K562 (cell line): ENCODE measurements around the gene CC2D2B. TPM values are rescaled to one million over a fixed set of nuclear protein-coding genes. Genes with fewer than 3 reads are reported as not detected.

ENCODE experiments used
- ARID4B ChIP-seq: sonication (generic); formaldehyde crosslinking; IDR thresholded peaks from 2 replicates; pipeline ENCODE4 v1.8.0; 2022; ENCODE audit warnings: mild to moderate bottlenecking, missing genetic modification reagents
- CHD1 ChIP-seq: fragments of 200-600 bp; sonication (generic); IDR thresholded peaks from one replicate; pipeline ENCODE4 v1.6.1; 2012; ENCODE audit warnings: mild to moderate bottlenecking, moderate library complexity, low read length, inconsistent platforms
- CXXC5 ChIP-seq: fragments of 250-450 bp; sonication (Bioruptor Pico); IDR thresholded peaks from 2 replicates; pipeline ENCODE4 v1.8.0; 2022; ENCODE audit warnings: inconsistent platforms, mild to moderate bottlenecking, moderate library complexity
- ELF4 ChIP-seq: fragments of 450-650 bp; formaldehyde crosslinking; IDR thresholded peaks from 2 replicates; pipeline ENCODE4 v1.4.0; 2022; ENCODE audit warnings: missing genetic modification characterization
- FOS ChIP-seq: IDR thresholded peaks from 3 replicates; pipeline ENCODE4 v1.6.1; 2011; ENCODE audit not compliant: insufficient read length; ENCODE audit errors: extremely low read depth
- ILK ChIP-seq: fragments of 450-650 bp; IDR thresholded peaks from 2 replicates; pipeline ENCODE4 v1.6.1; 2016; ENCODE audit warnings: missing genetic modification characterization, low read depth, mild to moderate bottlenecking, missing compliant biosample characterization, moderate library complexity, borderline replicate concordance
- MLX ChIP-seq, 2 experiments: fragments of 450-650 bp in 1 of 2; sonication (generic) in 1 of 2; formaldehyde crosslinking; conservative IDR thresholded peaks; 2 replicates each; pipeline versions ENCODE4 v1.4.0 to v1.8.1; 2020 to 2022; ENCODE audit warnings: mild to moderate bottlenecking in 1 of 2, missing genetic modification reagents in 1 of 2
- MTA2 ChIP-seq: fragments of 450-650 bp; IDR thresholded peaks from 2 replicates; pipeline ENCODE4 v1.6.1; 2016; ENCODE audit warnings: low read depth
- NCOR1 ChIP-seq: fragments of 450-650 bp; IDR thresholded peaks from 2 replicates; pipeline ENCODE4 v1.6.1; 2016; ENCODE audit warnings: mild to moderate bottlenecking, moderate library complexity
- NR1H2 ChIP-seq: sonication (generic); formaldehyde crosslinking; IDR thresholded peaks from 2 replicates; pipeline ENCODE4 v1.4.0; 2020; ENCODE audit warnings: mild to moderate bottlenecking, missing genetic modification reagents
- NRF1 ChIP-seq, 2 experiments: fragments of 450-650 bp; IDR thresholded peaks in 1 of 2; conservative IDR thresholded peaks in 1 of 2; 2 replicates each; pipeline ENCODE4 v1.6.1; 2014; ENCODE audit warnings: mild to moderate bottlenecking in 2 of 2
- PHF8 ChIP-seq: fragments of 200-600 bp; sonication (generic); IDR thresholded peaks from 2 replicates; pipeline ENCODE4 v1.6.1; 2012; ENCODE audit warnings: mixed run types, mild to moderate bottlenecking, inconsistent platforms, low read length, moderate library complexity, borderline replicate concordance
- RB1 ChIP-seq: fragments of 450-650 bp; IDR thresholded peaks from 2 replicates; pipeline ENCODE4 v1.6.1; 2017; ENCODE audit warnings: low read depth, mild to moderate bottlenecking
- SAP30 ChIP-seq: fragments of 200-600 bp; sonication (generic); IDR thresholded peaks from 2 replicates; pipeline ENCODE4 v1.6.1; 2012; ENCODE audit warnings: borderline replicate concordance, low read depth, mild to moderate bottlenecking, moderate library complexity, low read length, control low read depth, inconsistent platforms; ENCODE audit not compliant: insufficient read depth, poor library complexity, severe bottlenecking
- SMAD4 ChIP-seq: fragments of 250-450 bp; sonication (Bioruptor Pico); conservative IDR thresholded peaks from 2 replicates; pipeline ENCODE4 v1.8.0; 2021; ENCODE audit warnings: inconsistent platforms, mild to moderate bottlenecking, moderate library complexity
- SP1 ChIP-seq: sonication (generic); formaldehyde crosslinking; IDR thresholded peaks from 2 replicates; pipeline ENCODE4 v1.8.1; 2022; ENCODE audit warnings: mild to moderate bottlenecking, missing genetic modification reagents
- TAF1 ChIP-seq: IDR thresholded peaks from 2 replicates; pipeline ENCODE4 v1.6.1; 2011; ENCODE audit warnings: mild to moderate bottlenecking, low read length, moderate library complexity; ENCODE audit not compliant: insufficient read depth, control insufficient read depth, severe bottlenecking; ENCODE audit errors: extremely low read depth
- ZNF143 ChIP-seq: sonication (generic); formaldehyde crosslinking; IDR thresholded peaks from 2 replicates; pipeline ENCODE4 v1.9.0; 2022; ENCODE audit warnings: mild to moderate bottlenecking, missing genetic modification reagents
- ZNF184 ChIP-seq: sonication (generic); formaldehyde crosslinking; IDR thresholded peaks from 2 replicates; pipeline ENCODE4 v1.5.0; 2020; ENCODE audit warnings: missing genetic modification reagents
- polyA plus RNA-seq, 8 experiments: library from polyadenylated mRNA; depleted of rRNA in 4 of 8; stranded (reverse) in 5 of 8; unstranded in 3 of 8; fragments of >200 nt; fragmentation: Nextera tagmentation in 2 of 8; fragmentation: Illumina TruSeq in 1 of 8; extraction: Ambion mirVana in 2 of 8; extraction: Trizol in 1 of 8; gene quantifications; 2 replicates each; pipeline versions ENCODE4 v1.2.1 to v1.2.3, GENCODE V29; 2011 to 2014; ENCODE audit warnings: inconsistent platforms in 1 of 8, missing spikeins in 1 of 8
- total RNA-seq, 7 experiments: library from RNA; depleted of rRNA in 6 of 7; stranded (reverse); fragments of >200 nt in 6 of 7; fragmentation: Illumina TruSeq in 2 of 7; extraction: Trizol in 2 of 7; gene quantifications; 2 replicates each; pipeline versions ENCODE4 v1.2.1 to v1.2.3, GENCODE V29; 2011 to 2021; ENCODE audit warnings: low replicate concordance in 1 of 7
- TF ChIP-seq, protein P1 (sequence below): fragments of 200-800 bp; sonication (Bioruptor generic); IDR thresholded peaks from 2 replicates; pipeline ENCODE4 v1.6.1; 2017; ENCODE audit warnings: missing genetic modification characterization, missing compliant biosample characterization

CC2D2B gene
- total and polyA plus RNA-seq, 9 of the 15 experiments (the other 6 are each of a cell fraction or from before 2014, with no cell fraction given), result 0.10 to 0.34 (median 0.20) TPM; not detected in 5

DNA sequence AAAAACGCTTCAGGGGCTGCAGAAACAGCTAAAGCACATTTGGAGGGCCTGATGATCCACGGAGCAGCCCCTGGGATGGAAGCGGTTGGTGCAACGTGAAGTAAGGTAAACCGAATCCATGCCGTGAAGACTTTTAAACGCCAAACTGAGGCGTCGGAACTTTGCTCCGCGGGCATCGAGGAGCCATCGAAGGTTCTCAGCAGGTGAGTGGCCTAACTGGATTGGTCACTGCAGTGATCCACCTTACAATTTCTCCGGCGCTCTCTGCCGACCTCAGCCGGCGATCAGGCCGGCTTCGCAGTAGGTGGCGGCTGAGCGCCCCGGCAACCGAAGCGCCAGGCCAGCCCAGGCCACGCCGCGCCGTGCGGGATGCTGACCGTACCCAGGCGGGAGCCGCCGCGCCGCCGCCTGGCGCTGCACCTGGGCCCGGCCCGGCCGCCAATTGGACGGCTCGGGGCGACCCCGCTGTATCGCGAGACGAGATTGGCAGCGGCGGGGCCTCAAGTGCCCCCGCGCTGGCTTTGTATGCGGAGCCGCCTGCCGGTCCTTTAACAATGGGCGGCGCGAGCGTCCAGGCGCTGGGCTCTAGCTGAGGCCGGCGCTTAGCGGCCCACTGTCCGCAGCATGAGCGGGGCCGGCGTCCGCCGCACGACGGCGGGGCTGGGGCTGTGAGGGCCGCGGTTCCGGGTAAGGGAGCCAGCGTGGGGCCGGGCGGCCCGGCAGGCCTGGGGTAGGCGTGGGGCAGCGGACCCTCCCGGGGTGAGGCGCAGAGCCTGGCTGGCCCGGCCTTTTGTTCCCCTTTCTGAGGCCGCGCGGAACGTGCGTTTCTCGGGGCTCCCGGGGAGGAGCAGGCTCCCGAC, 135.5 kb downstream of the CC2D2B start, which contains the start of gene CCNJ (continued):
- peak; percentile 84 for TF ChIP-seq ARID4B
- peak; percentile 49 for TF ChIP-seq SAP30
- TF ChIP-seq FOS, result peak; percentile 78
- no peak for TF ChIP-seq CHD1
- TF ChIP-seq NR1H2 (CRISPR knock-in tag), result 0 out of 2 replicates have a peak, but pooled peaks have one; percentile 75
- TF ChIP-seq SP1 (CRISPR knock-in tag), result peak; percentile 29; the same call in 1 of the 2 replicates
- TF ChIP-seq NCOR1, result no peak
- peak; percentile 84 for TF ChIP-seq CXXC5 (CRISPR knock-in tag)
- 0 out of 2 replicates have a peak, but pooled peaks have one; percentile 21 for TF ChIP-seq ZNF143 (CRISPR knock-in tag)
- TF ChIP-seq NRF1 (conservative IDR thresholded peaks at IDR 0.05 in 1 of 2, IDR thresholded peaks at IDR 0.05 in 1 of 2), result peak; percentile 15 to 67; a peak in 2 of 4 replicates
- TF ChIP-seq MLX (CRISPR knock-in tag; conservative IDR thresholded peaks at IDR 0.05), result 0 out of 4 replicates have a peak, but pooled peaks of 1 of the 2 experiments have one; percentile 32
- TF ChIP-seq RB1, result peak; percentile 57
- no peak for TF ChIP-seq ELF4 (CRISPR knock-in tag)
- TF ChIP-seq ILK (tag), result no peak
- peak; percentile 70 for TF ChIP-seq SMAD4 (CRISPR knock-in tag)
- TF ChIP-seq, protein P1, sequence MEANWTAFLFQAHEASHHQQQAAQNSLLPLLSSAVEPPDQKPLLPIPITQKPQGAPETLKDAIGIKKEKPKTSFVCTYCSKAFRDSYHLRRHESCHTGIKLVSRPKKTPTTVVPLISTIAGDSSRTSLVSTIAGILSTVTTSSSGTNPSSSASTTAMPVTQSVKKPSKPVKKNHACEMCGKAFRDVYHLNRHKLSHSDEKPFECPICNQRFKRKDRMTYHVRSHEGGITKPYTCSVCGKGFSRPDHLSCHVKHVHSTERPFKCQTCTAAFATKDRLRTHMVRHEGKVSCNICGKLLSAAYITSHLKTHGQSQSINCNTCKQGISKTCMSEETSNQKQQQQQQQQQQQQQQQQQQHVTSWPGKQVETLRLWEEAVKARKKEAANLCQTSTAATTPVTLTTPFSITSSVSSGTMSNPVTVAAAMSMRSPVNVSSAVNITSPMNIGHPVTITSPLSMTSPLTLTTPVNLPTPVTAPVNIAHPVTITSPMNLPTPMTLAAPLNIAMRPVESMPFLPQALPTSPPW (CRISPR knock-in tag), result peak; percentile 81
- TF ChIP-seq TAF1, result peak; percentile 74
- TF ChIP-seq MTA2, result no peak
- TF ChIP-seq PHF8, result peak; percentile 81; the same call in 1 of the 2 replicates
- no peak for TF ChIP-seq ZNF184
